Duodenal mucosa (tissue), 2 donors: ENCODE data around the gene SEMA4B.
A peak's percentile ranks its signal among the peaks of the same experiment; 100 is the strongest.
"Not testable (repeated sequence)": the region's sequence is repeated elsewhere in the genome, so short reads cannot be mapped to it uniquely, and the experiment has no call there.

Experiments
- H3K27ac ChIP-seq: one replicate; pipeline ENCODE4 v1.7.0; 2013; ENCODE audit warnings: low read depth, low read length
- H3K27me3 ChIP-seq, 2 donors: one replicate each; pipeline ENCODE4 v1.7.0; 2013; ENCODE audit warnings: low read length in 2 of 2, control low read depth in 1 of 2; ENCODE audit not compliant: insufficient read depth in 2 of 2, control insufficient read depth in 1 of 2
- H3K36me3 ChIP-seq, 2 donors: one replicate each; pipeline ENCODE4 v1.7.0; 2013; ENCODE audit warnings: low read length in 2 of 2, control low read depth in 1 of 2; ENCODE audit not compliant: insufficient read depth in 2 of 2, control insufficient read depth in 1 of 2
- H3K4me1 ChIP-seq, 2 donors: one replicate each; pipeline ENCODE4 v1.7.0; 2013; ENCODE audit warnings: low read length in 2 of 2, control low read depth in 1 of 2; ENCODE audit not compliant: insufficient read depth in 2 of 2, control insufficient read depth in 1 of 2
- H3K4me3 ChIP-seq, 2 donors: one replicate each; pipeline ENCODE4 v1.7.0; 2013; ENCODE audit warnings: low read length in 2 of 2, low read depth in 1 of 2
- H3K9ac ChIP-seq, 2 donors: one replicate each; pipeline ENCODE4 v1.7.0; 2013; ENCODE audit warnings: low read length in 2 of 2, low read depth in 1 of 2
- H3K9me3 ChIP-seq, 2 donors: one replicate each; pipeline ENCODE4 v1.7.0; 2013; ENCODE audit warnings: low read length in 2 of 2, control low read depth in 1 of 2; ENCODE audit not compliant: control insufficient read depth in 1 of 2

SEMA4B gene

GRCh38 chr15:90164239-90164638, 36.9 kb upstream of the SEMA4B start:
- H3K27me3 ChIP-seq, H3K9me3 ChIP-seq, H3K9ac ChIP-seq, H3K4me3 ChIP-seq, H3K27ac ChIP-seq, H3K36me3 ChIP-seq: not testable (repeated sequence)
- peaks cover 45 to 49% of the 10 kb centered on the region in 2 donors for H3K4me1 ChIP-seq

GRCh38 chr15:90165157-90165556, 36.0 kb upstream of the SEMA4B start:
- H3K4me1 ChIP-seq, result peaks cover 44 to 46% of the 10 kb centered on the region in 2 donors
- H3K36me3 ChIP-seq, result no peaks in the 10 kb centered on the region
- no peaks in the 10 kb centered on the region for H3K9me3 ChIP-seq
- H3K27me3 ChIP-seq, result no peaks in the 10 kb centered on the region
- H3K9ac ChIP-seq, result peak overlapping the region; percentile 32 to 59
- peak overlapping the region; percentile 77 for H3K27ac ChIP-seq
- H3K4me3 ChIP-seq, result no peak overlapping the region

- Histone ChIP-seq H3K4me3 (peak overlapping the region in 1 of 2 donors; percentile 29), H3K36me3 (no peaks in the 10 kb centered on the region), H3K9ac (peak overlapping the region; percentile 20 to 59), H3K4me1 (peaks cover 39 to 40% of the 10 kb centered on the region in 2 donors), H3K9me3 (no peaks in the 10 kb centered on the region), H3K27me3 (no peaks in the 10 kb centered on the region), H3K27ac (peak overlapping the region; percentile 89)
These were observed 35.3 kb upstream of the SEMA4B start for GRCh38 chr15:90165659-90166489.

- Histone ChIP-seq H3K27me3 (no peaks in the 10 kb centered on the region), H3K36me3 (no peaks in the 10 kb centered on the region), H3K27ac (no peak overlapping the region), H3K4me3 (no peak overlapping the region), H3K9ac (no peak overlapping the region), H3K9me3 (no peaks in the 10 kb centered on the region), H3K4me1 (peaks cover 27% of the 10 kb centered on the region in 2 donors)
These were observed 34.0 kb upstream of the SEMA4B start for GRCh38 chr15:90167121-90167520.

- Histone ChIP-seq H3K9ac (no peak overlapping the region), H3K36me3 (no peaks in the 10 kb centered on the region), H3K27ac (no peak overlapping the region), H3K4me3 (no peak overlapping the region), H3K27me3 (no peaks in the 10 kb centered on the region), H3K4me1 (peaks cover 0 to 4% of the 10 kb centered on the region in 2 donors), H3K9me3 (no peaks in the 10 kb centered on the region)
These were observed 29.5 kb upstream of the SEMA4B start for GRCh38 chr15:90171623-90172022.

- no peak overlapping the region for H3K9ac ChIP-seq
- H3K4me3 ChIP-seq, result no peak overlapping the region
- no peaks in the 10 kb centered on the region for H3K9me3 ChIP-seq
- H3K36me3 ChIP-seq, result no peaks in the 10 kb centered on the region
- no peaks in the 10 kb centered on the region for H3K27me3 ChIP-seq
- H3K27ac ChIP-seq, result no peak overlapping the region
- peaks cover 0 to under 1% of the 10 kb centered on the region in 2 donors for H3K4me1 ChIP-seq
These were observed 27.8 kb upstream of the SEMA4B start for GRCh38 chr15:90173372-90173771.

GRCh38 chr15:90174140-90174875, 26.8 kb upstream of the SEMA4B start:
- no peaks in the 10 kb centered on the region for H3K4me1 ChIP-seq
- H3K27ac ChIP-seq, result no peak overlapping the region
- H3K9me3 ChIP-seq, result no peaks in the 10 kb centered on the region
- no peak overlapping the region for H3K9ac ChIP-seq
- H3K4me3 ChIP-seq, result no peak overlapping the region
- H3K27me3 ChIP-seq, result no peaks in the 10 kb centered on the region
- H3K36me3 ChIP-seq, result no peaks in the 10 kb centered on the region

GRCh38 chr15:90177012-90177411, 24.1 kb upstream of the SEMA4B start:
- Histone ChIP-seq H3K9ac (no peak overlapping the region), H3K4me3 (no peak overlapping the region), H3K27ac (no peak overlapping the region), H3K36me3 (no peaks in the 10 kb centered on the region), H3K27me3 (no peaks in the 10 kb centered on the region), H3K4me1 (no peaks in the 10 kb centered on the region), H3K9me3 (no peaks in the 10 kb centered on the region)

- peaks cover 0 to 6% of the 10 kb centered on the region in 2 donors for H3K4me1 ChIP-seq
- no peaks in the 10 kb centered on the region for H3K9me3 ChIP-seq
- H3K27ac ChIP-seq, result no peak overlapping the region
These were observed 22.4 kb upstream of the SEMA4B start for GRCh38 chr15:90178468-90179435.

More at GRCh38 chr15:90178468-90179435, 22.4 kb upstream of the SEMA4B start:
- no peaks in the 10 kb centered on the region for H3K36me3 ChIP-seq
- H3K4me3 ChIP-seq, result no peak overlapping the region
- no peak overlapping the region for H3K9ac ChIP-seq
- no peaks in the 10 kb centered on the region for H3K27me3 ChIP-seq
